Neuronal stem cell (in vitro differentiated cells): ENCODE results near the gene TMEM61.

Experiments
- DNase-seq: peaks from one replicate; pipeline ENCODE4 v3.0.0-alpha.2; 2013; ENCODE audit warnings: low spot score
- H2AFZ ChIP-seq: one replicate; pipeline ENCODE4 v1.6.1; 2013; ENCODE audit warnings: mild to moderate bottlenecking, low read length, inconsistent platforms
- H2AK5ac ChIP-seq: 2 replicates; pipeline ENCODE4 v1.6.1; 2013; ENCODE audit warnings: low read depth, mild to moderate bottlenecking, inconsistent platforms, low read length, moderate library complexity, mixed read lengths
- H2BK120ac ChIP-seq: 2 replicates; pipeline ENCODE4 v1.6.1; 2013; ENCODE audit warnings: low read depth, mild to moderate bottlenecking, inconsistent platforms, low read length, moderate library complexity, mixed read lengths
- H2BK12ac ChIP-seq: one replicate; pipeline ENCODE4 v1.6.1; 2013; ENCODE audit warnings: low read length, inconsistent platforms
- H2BK15ac ChIP-seq: 2 replicates; pipeline ENCODE4 v1.6.1; 2013; ENCODE audit warnings: mild to moderate bottlenecking, low read length, inconsistent platforms, mixed read lengths
- H2BK5ac ChIP-seq: one replicate; pipeline ENCODE4 v1.6.1; 2013; ENCODE audit warnings: inconsistent platforms, mild to moderate bottlenecking, low read length, moderate library complexity
- H3K14ac ChIP-seq: one replicate; pipeline ENCODE4 v1.6.1; 2013; ENCODE audit warnings: low read length, inconsistent platforms
- H3K18ac ChIP-seq: 2 replicates; pipeline ENCODE4 v1.6.1; 2013; ENCODE audit warnings: low read length, inconsistent platforms
- H3K23ac ChIP-seq: 2 replicates; pipeline ENCODE4 v1.6.1; 2013; ENCODE audit warnings: low read depth, mild to moderate bottlenecking, mixed read lengths, low read length, inconsistent platforms; ENCODE audit not compliant: poor library complexity
- H3K27ac ChIP-seq: replicated peaks from 3 replicates; pipeline ENCODE4 v1.5.1; 2013; ENCODE audit warnings: low read length, inconsistent platforms
- H3K27me3 ChIP-seq, 3 experiments: 2 replicates each; pipeline ENCODE4 v1.6.1; 2013; ENCODE audit warnings: low read length in 3 of 3, mild to moderate bottlenecking in 2 of 3, inconsistent platforms in 1 of 3, low read depth in 1 of 3, mixed read lengths in 1 of 3, moderate library complexity in 1 of 3; ENCODE audit not compliant: control insufficient read depth in 3 of 3, insufficient read depth in 3 of 3
- H3K36me3 ChIP-seq, 2 donors: replicated peaks in 1 of 2; 2 replicates each; pipeline ENCODE4 v1.6.1; 2013; ENCODE audit warnings: low read length in 2 of 2; ENCODE audit not compliant: control insufficient read depth in 2 of 2, insufficient read depth in 2 of 2
- H3K4ac ChIP-seq: 2 replicates; pipeline ENCODE4 v1.6.1; 2013; ENCODE audit warnings: inconsistent platforms, mild to moderate bottlenecking, low read length, moderate library complexity
- H3K4me1 ChIP-seq, 2 donors: 1 replicate in 1 of 2; 2 replicates in 1 of 2; pipeline ENCODE4 v1.6.1; 2013; ENCODE audit warnings: low read length in 2 of 2, low read depth in 1 of 2; ENCODE audit not compliant: control insufficient read depth in 2 of 2, insufficient read depth in 1 of 2
- H3K4me2 ChIP-seq: one replicate; pipeline ENCODE4 v1.6.1; 2013; ENCODE audit warnings: mild to moderate bottlenecking, low read length, inconsistent platforms; ENCODE audit not compliant: insufficient read depth, poor library complexity, severe bottlenecking
- H3K4me3 ChIP-seq, 2 donors: 2 replicates each; pipeline ENCODE4 v1.5.1; 2013; ENCODE audit warnings: low read length in 2 of 2, mild to moderate bottlenecking in 2 of 2, inconsistent platforms in 1 of 2, moderate library complexity in 1 of 2
- H3K79me1 ChIP-seq: one replicate; pipeline ENCODE4 v1.6.1; 2013; ENCODE audit warnings: low read depth, mild to moderate bottlenecking, inconsistent platforms, low read length, moderate library complexity
- H3K9ac ChIP-seq: one replicate; pipeline ENCODE4 v1.6.1; 2013; ENCODE audit warnings: mild to moderate bottlenecking, low read depth, low read length, inconsistent platforms; ENCODE audit not compliant: poor library complexity
- H3K9me3 ChIP-seq, 2 donors: replicated peaks in 1 of 2; 2 replicates each; pipeline versions ENCODE3 to v1.6.1; 2013; ENCODE audit warnings: low read length in 2 of 2, mild to moderate bottlenecking in 2 of 2, inconsistent platforms in 1 of 2, low read depth in 1 of 2, mixed read lengths in 1 of 2, moderate library complexity in 1 of 2; ENCODE audit not compliant: control insufficient read depth in 2 of 2, insufficient read depth in 1 of 2
- H4K8ac ChIP-seq: one replicate; pipeline ENCODE4 v1.6.1; 2013; ENCODE audit warnings: low read depth, mild to moderate bottlenecking, inconsistent platforms, low read length, moderate library complexity
- H4K91ac ChIP-seq: one replicate; pipeline ENCODE4 v1.6.1; 2013; ENCODE audit warnings: low read length, low read depth, mild to moderate bottlenecking, inconsistent platforms; ENCODE audit not compliant: poor library complexity
- WGBS, 2 donors: extraction: QIAGEN DNeasy Blood & Tissue Kit; methylation state at CpG; one replicate each; pipeline ENCODE4 v1.1.7; 2013; ENCODE audit warnings: missing lambda C conversion rate in 2 of 2, mixed read lengths in 1 of 2; ENCODE audit not compliant: insufficient read length in 2 of 2, insufficient replicate concordance in 1 of 2; ENCODE audit errors: extremely low coverage in 2 of 2; 5-methylcytosine and 5-hydroxymethylcytosine counted together

Gene TMEM61

DNA sequence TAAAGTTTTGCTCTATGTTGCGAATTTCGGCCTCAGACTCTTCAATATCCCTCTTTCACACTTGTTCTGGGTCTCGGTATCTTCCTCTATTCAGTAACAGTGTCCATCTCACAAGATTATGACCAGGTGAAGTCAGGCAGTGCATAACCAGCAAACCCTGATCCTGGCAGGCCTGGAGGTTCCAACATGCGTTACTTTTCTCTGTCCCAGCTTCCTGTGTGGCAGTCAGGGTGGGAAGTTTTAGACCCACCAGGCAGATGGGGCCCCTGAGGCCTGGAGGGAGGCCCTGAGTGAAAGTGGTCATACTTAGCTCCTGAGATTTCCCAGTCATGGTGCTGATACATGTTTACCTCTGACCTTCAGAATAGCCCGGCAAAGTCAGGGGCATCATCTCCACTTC lies 5.1 kb downstream of the TMEM61 start:
- no peak overlapping the region for H3K23ac ChIP-seq
- no peak overlapping the region for H3K18ac ChIP-seq
- H3K4ac ChIP-seq, result no peak overlapping the region
- H3K27ac ChIP-seq, result no peak overlapping the region
- no peak overlapping the region for H2AK5ac ChIP-seq
- no peak overlapping the region for H3K9ac ChIP-seq
- H3K4me1 ChIP-seq, result no peaks in the 10 kb centered on the region
- H2BK12ac ChIP-seq, result no peak overlapping the region
- H3K79me1 ChIP-seq, result no peaks in the 10 kb centered on the region
- no peak overlapping the region for H2BK120ac ChIP-seq
- no peak overlapping the region for H4K91ac ChIP-seq
- no peak overlapping the region for H4K8ac ChIP-seq
- no peak overlapping the region for H2AFZ ChIP-seq
- DNase-seq, result no peak
- no peak overlapping the region for H2BK5ac ChIP-seq
- peaks cover 0 to 64% (median 13%) of the 10 kb centered on the region in 3 experiments for H3K27me3 ChIP-seq
- no peaks in the 10 kb centered on the region for H3K36me3 ChIP-seq
- no peak overlapping the region for H3K4me2 ChIP-seq
- H3K4me3 ChIP-seq, result no peak overlapping the region
- H2BK15ac ChIP-seq, result no peak overlapping the region
- WGBS, 2 donors, result no CpG with 5 or more reads among the region's 5 CpGs
- H3K14ac ChIP-seq, result no peak overlapping the region
- no peaks in the 10 kb centered on the region for H3K9me3 ChIP-seq

DNA sequence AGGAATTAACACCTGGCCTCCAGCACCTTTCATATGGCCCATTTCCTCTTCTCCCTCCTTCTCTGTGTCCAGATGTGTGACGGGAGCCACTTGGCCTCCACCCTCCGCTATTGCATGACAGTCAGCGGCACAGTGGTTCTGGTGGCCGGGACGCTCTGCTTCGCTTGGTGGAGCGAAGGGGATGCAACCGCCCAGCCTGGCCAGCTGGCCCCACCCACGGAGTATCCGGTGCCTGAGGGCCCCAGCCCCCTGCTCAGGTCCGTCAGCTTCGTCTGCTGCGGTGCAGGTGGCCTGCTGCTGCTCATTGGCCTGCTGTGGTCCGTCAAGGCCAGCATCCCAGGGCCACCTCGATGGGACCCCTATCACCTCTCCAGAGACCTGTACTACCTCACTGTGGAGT lies 5.6 kb downstream of the TMEM61 start:
- H2AK5ac ChIP-seq, result peak overlapping the region; percentile 47
- H4K91ac ChIP-seq, result no peak overlapping the region
- no peak overlapping the region for H3K14ac ChIP-seq
- no peak overlapping the region for H3K23ac ChIP-seq
- H3K27me3 ChIP-seq, result peaks cover 0 to 64% (median 9%) of the 10 kb centered on the region in 3 experiments
- DNase-seq, result no peak
- WGBS, 2 donors, result no CpG with 5 or more reads among the region's 15 CpGs
- no peaks in the 10 kb centered on the region for H3K9me3 ChIP-seq
- no peaks in the 10 kb centered on the region for H3K4me1 ChIP-seq
- H2BK15ac ChIP-seq, result no peak overlapping the region
- no peak overlapping the region for H3K4me3 ChIP-seq
- H2AFZ ChIP-seq, result no peak overlapping the region
- H2BK5ac ChIP-seq, result no peak overlapping the region
- no peak overlapping the region for H3K4ac ChIP-seq
- no peak overlapping the region for H3K27ac ChIP-seq
- H3K18ac ChIP-seq, result no peak overlapping the region
- no peak overlapping the region for H3K4me2 ChIP-seq
- no peaks in the 10 kb centered on the region for H3K79me1 ChIP-seq
- H2BK12ac ChIP-seq, result no peak overlapping the region
- no peaks in the 10 kb centered on the region for H3K36me3 ChIP-seq
- H2BK120ac ChIP-seq, result no peak overlapping the region
- no peak overlapping the region for H4K8ac ChIP-seq
- no peak overlapping the region for H3K9ac ChIP-seq

DNA sequence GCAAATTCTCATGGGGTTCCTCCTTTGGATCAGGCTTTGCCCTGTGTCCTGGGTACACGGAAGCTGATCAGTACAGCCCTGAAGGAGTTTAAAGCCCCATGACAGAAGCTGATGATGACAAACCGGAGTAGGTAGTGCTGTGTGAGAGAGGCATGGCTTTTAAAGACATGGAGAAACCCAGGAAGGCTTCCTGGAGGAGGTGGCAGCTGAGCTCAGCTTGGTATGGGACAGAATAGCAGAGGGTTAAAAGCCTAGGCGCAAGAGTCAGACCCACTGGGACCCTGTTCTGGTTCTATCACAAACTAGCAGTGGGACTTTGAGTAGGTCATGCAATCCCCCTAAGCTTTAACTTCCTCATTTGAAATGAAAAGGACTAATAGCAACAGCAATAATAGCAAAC lies 6.1 kb downstream of the TMEM61 start:
- no peak overlapping the region for H3K9ac ChIP-seq
- H4K8ac ChIP-seq, result no peak overlapping the region
- no peak overlapping the region for H3K4me2 ChIP-seq
- H3K27me3 ChIP-seq, result peaks cover 0 to 63% (median 6%) of the 10 kb centered on the region in 3 experiments
- H2BK15ac ChIP-seq, result no peak overlapping the region
- no peak overlapping the region for H2BK5ac ChIP-seq
- no peak overlapping the region for H3K23ac ChIP-seq
- H3K18ac ChIP-seq, result no peak overlapping the region
- H3K4me1 ChIP-seq, result no peaks in the 10 kb centered on the region
- H2BK12ac ChIP-seq, result no peak overlapping the region
- H3K27ac ChIP-seq, result no peak overlapping the region
- H3K14ac ChIP-seq, result no peak overlapping the region
- H3K36me3 ChIP-seq, result no peaks in the 10 kb centered on the region
- no peak overlapping the region for H3K4me3 ChIP-seq
- H3K79me1 ChIP-seq, result no peaks in the 10 kb centered on the region
- DNase-seq, result no peak
- no peak overlapping the region for H3K4ac ChIP-seq
- no peak overlapping the region for H2BK120ac ChIP-seq
- H2AFZ ChIP-seq, result no peak overlapping the region
- WGBS, 2 donors, result no CpG with 5 or more reads among the region's 3 CpGs
- no peaks in the 10 kb centered on the region for H3K9me3 ChIP-seq
- no peak overlapping the region for H4K91ac ChIP-seq
- no peak overlapping the region for H2AK5ac ChIP-seq

DNA sequence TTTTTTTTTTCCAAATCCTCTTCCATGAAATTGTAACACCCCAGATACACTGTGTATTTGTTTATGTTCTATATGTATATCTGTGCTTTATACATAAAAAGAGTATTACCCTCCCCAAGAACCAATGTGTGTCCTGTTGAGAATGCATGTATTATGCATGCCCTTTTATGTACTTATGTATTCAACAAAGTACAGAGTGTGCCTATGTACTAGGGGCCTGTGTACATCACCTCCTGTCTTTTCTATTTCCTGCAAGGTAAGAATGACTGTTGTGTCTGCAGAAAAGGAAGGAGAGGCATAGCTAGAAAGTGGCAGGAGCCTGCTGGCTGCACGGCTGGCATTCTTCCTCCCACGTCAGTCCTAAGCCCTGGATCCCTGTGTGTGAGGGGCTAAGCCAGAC lies 7.0 kb downstream of the TMEM61 start:
- DNase-seq, result no peak
- Histone ChIP-seq H3K4me2 (no peak overlapping the region), H3K18ac (no peak overlapping the region), H3K27me3 (peaks cover 0 to 61% (median 0%) of the 10 kb centered on the region in 3 experiments), H2BK120ac (no peak overlapping the region), H3K23ac (no peak overlapping the region), H3K4me1 (no peaks in the 10 kb centered on the region), H3K27ac (no peak overlapping the region), H4K91ac (no peak overlapping the region), H3K9me3 (no peaks in the 10 kb centered on the region), H4K8ac (no peak overlapping the region), H2AFZ (no peak overlapping the region), H3K4me3 (no peak overlapping the region), H3K9ac (no peak overlapping the region), H2BK12ac (no peak overlapping the region), H3K4ac (no peak overlapping the region), H3K36me3 (no peaks in the 10 kb centered on the region), H2AK5ac (no peak overlapping the region), H2BK5ac (no peak overlapping the region), H2BK15ac (no peak overlapping the region), H3K79me1 (no peaks in the 10 kb centered on the region), H3K14ac (no peak overlapping the region)
- no CpG with 5 or more reads among the region's 2 CpGs for WGBS, 2 donors
